Gastrocnemius medialis (tissue), 4 donors: ENCODE data around the gene CSNK1D.

Experiments
- CTCF ChIP-seq, 5 experiments: fragments of 450-650 bp in 3 of 5; fragments of 200-600 bp in 2 of 5; sonication (generic) in 2 of 5; IDR thresholded peaks in 4 of 5; conservative IDR thresholded peaks in 1 of 5; 1 replicate in 4 of 5; 2 replicates in 1 of 5; pipeline ENCODE4 v1.5.1; 2016 to 2019; ENCODE audit warnings: antibody characterized with exemption in 5 of 5, mild to moderate bottlenecking in 3 of 5, moderate library complexity in 3 of 5
- POLR2A ChIP-seq, 2 donors: fragments of 450-650 bp; IDR thresholded peaks; one replicate each; pipeline ENCODE4 v1.6.1; 2017; ENCODE audit warnings: antibody characterized with exemption in 2 of 2, mild to moderate bottlenecking in 2 of 2, moderate library complexity in 2 of 2

DNA sequence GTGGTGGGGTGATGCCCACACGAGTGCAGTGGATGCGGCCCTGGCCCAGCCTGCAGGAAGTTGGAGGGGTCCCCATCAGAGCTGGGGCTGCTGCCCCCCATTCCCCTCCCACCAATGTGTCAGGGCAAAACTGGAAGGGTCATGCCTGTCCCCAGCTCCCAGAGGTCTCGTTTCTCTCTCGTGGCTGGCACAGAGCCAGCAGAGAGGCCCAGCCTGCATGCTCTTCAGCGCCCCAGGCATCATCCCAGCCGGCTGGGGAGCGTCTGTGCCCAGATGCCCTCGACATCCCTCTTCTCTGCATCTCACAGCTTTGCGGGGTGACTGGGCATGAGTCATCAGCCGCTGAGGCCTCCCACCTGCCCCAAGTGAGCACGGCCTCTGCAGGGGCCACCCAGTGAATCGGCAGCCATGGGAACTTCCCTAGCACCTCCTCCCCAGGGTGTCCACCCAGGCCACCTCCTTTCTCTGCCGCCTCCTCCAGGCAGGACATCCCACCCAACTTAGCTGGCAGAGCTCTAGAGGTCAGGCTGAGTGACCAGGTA lies 9.8 kb upstream of the CSNK1D start:
- TF ChIP-seq CTCF (IDR thresholded peaks at IDR 0.05 in 4 of 5, conservative IDR thresholded peaks at IDR 0.05 in 1 of 5) (no peak), POLR2A (IDR thresholded peaks at IDR 0.05) (no peak)
